Prostate gland (tissue), 2 donors: ENCODE data around the gene NBAS. TPM values are rescaled to one million over a fixed set of nuclear protein-coding genes. Genes with fewer than 3 reads are reported as not detected.

ENCODE experiments used
- DNase-seq: peaks from one replicate; pipeline ENCODE4 v3.0.0-alpha.2; 2019; ENCODE audit warnings: low spot score
- H3K27ac ChIP-seq, 2 donors: fragments of 200-600 bp; sonication (generic); 2 replicates each; pipeline ENCODE4 v1.5.1; 2017 to 2019
- H3K27me3 ChIP-seq: fragments of 200-600 bp; sonication (generic); replicated peaks from 2 replicates; pipeline ENCODE4 v1.5.1; 2019; ENCODE audit not compliant: insufficient read depth
- H3K36me3 ChIP-seq, 2 donors: fragments of 200-600 bp; sonication (generic); 1 replicate in 1 of 2; 2 replicates in 1 of 2; pipeline versions ENCODE4 v1.5.1 to v1.8.1; 2017 to 2019
- H3K4me1 ChIP-seq: fragments of 200-600 bp; sonication (generic); replicated peaks from 2 replicates; pipeline ENCODE4 v1.5.1; 2019
- H3K4me3 ChIP-seq, 2 donors: fragments of 200-600 bp; sonication (generic); 2 replicates each; pipeline ENCODE4 v1.5.1; 2017 to 2019
- H3K9me3 ChIP-seq: fragments of 200-600 bp; sonication (generic); 2 replicates; pipeline ENCODE4 v1.5.1; 2017
- POLR2A ChIP-seq: fragments of 450-650 bp; IDR thresholded peaks from one replicate; pipeline ENCODE4 v1.6.1; 2016; ENCODE audit warnings: antibody characterized with exemption, mild to moderate bottlenecking
- POLR2AphosphoS5 ChIP-seq: sonication (generic); formaldehyde crosslinking; IDR thresholded peaks from one replicate; pipeline ENCODE4 v1.6.1; 2017; ENCODE audit warnings: antibody characterized with exemption
- WGBS: methylation state at CpG from one replicate; pipeline ENCODE4 v1.1.5; 2018; 5-methylcytosine and 5-hydroxymethylcytosine counted together
- intact Hi-C: fragments of 100-400 bp; cut with DNase I; formaldehyde crosslinking; loops from one replicate; pipeline ENCODE4 v1.14.2; 2022
- total RNA-seq, 2 donors: library from RNA; depleted of rRNA; stranded (reverse); fragments of >200 nt; gene quantifications; one replicate each; pipeline ENCODE4 v1.1.0, GENCODE V29; 2016
- TF ChIP-seq, protein P1 (sequence below), 4 experiments: fragments of 200-600 bp in 2 of 4; fragments of 450-650 bp in 2 of 4; sonication (generic) in 2 of 4; IDR thresholded peaks; 1 replicate in 3 of 4; 2 replicates in 1 of 4; pipeline ENCODE4 v1.5.1; 2016 to 2019; ENCODE audit warnings: antibody characterized with exemption in 4 of 4, mild to moderate bottlenecking in 2 of 4, moderate library complexity in 2 of 4

Gene NBAS
- total RNA-seq, 2 donors from 2014 or later, result 34.8 to 55.0 TPM

- Histone ChIP-seq H3K4me1 (no peaks in the 10 kb centered on the region), H3K27ac (no peak overlapping the region), H3K4me3 (no peak overlapping the region), H3K27me3 (no peaks in the 10 kb centered on the region), H3K9me3 (no peaks in the 10 kb centered on the region), H3K36me3 (no peaks in the 10 kb centered on the region)
- intact Hi-C loops, result no loop called here
- no peak for DNase-seq
- TF ChIP-seq, protein P1, sequence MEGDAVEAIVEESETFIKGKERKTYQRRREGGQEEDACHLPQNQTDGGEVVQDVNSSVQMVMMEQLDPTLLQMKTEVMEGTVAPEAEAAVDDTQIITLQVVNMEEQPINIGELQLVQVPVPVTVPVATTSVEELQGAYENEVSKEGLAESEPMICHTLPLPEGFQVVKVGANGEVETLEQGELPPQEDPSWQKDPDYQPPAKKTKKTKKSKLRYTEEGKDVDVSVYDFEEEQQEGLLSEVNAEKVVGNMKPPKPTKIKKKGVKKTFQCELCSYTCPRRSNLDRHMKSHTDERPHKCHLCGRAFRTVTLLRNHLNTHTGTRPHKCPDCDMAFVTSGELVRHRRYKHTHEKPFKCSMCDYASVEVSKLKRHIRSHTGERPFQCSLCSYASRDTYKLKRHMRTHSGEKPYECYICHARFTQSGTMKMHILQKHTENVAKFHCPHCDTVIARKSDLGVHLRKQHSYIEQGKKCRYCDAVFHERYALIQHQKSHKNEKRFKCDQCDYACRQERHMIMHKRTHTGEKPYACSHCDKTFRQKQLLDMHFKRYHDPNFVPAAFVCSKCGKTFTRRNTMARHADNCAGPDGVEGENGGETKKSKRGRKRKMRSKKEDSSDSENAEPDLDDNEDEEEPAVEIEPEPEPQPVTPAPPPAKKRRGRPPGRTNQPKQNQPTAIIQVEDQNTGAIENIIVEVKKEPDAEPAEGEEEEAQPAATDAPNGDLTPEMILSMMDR (IDR thresholded peaks at IDR 0.05), result no peak
- TF ChIP-seq POLR2A (no peak), POLR2AphosphoS5 (no peak)
- 96% methylated on average over 4 of the region's 4 CpGs for WGBS
Observed at GRCh38 chr2:15492773-15493325, 68.3 kb downstream of the NBAS start.

DNA sequence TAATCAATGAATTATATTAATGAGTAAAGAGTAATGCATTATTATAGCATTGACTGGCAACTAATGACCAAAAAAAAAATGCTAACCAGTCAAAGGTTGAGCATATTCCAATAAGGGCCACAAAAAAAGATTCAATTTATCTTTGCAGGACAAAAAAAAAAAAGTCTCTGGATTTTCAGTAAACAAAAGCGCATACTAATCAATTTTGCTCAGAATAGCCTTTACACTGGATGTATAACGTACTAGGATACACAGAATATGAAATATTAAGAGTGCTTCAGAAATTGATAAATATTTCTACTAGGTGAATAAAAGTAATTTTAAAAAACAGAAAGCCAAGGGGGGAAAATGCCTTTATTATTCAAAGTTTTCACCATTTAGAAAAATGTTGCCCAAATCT lies 74.4 kb downstream of the NBAS start:
- H3K4me1 ChIP-seq, result no peaks in the 10 kb centered on the region
- WGBS, result 93% methylated on average over 2 of the region's 2 CpGs
- intact Hi-C loops, result no loop called here
- no peaks in the 10 kb centered on the region for H3K9me3 ChIP-seq
- H3K36me3 ChIP-seq, result no peaks in the 10 kb centered on the region
- TF ChIP-seq, protein P1 (IDR thresholded peaks at IDR 0.05), result no peak
- TF ChIP-seq POLR2AphosphoS5 (no peak), POLR2A (no peak)
- DNase-seq, result no peak
- H3K4me3 ChIP-seq, result no peak overlapping the region
- no peaks in the 10 kb centered on the region for H3K27me3 ChIP-seq
- H3K27ac ChIP-seq, result no peak overlapping the region

DNA sequence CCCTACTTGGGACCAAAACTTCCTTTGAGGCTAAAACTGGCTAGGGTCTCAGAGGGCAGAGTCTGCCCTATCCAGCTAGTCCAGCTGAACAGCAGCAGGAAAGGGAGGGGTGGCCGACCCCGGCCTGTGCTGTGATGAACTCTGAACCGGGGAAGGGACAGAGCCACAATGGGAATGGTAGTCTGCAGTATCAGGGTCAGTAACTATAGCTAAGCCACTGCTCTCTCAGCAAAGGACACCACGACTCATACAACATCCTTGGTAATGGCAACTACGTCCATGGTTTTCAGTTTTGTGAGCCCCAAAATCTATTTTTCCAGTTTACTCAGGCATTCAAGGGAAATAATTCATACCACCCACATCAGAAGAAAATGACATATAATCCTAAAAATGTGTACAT lies 75.2 kb downstream of the NBAS start:
- Histone ChIP-seq H3K27ac (no peak overlapping the region), H3K4me3 (no peak overlapping the region), H3K36me3 (no peaks in the 10 kb centered on the region), H3K27me3 (no peaks in the 10 kb centered on the region), H3K9me3 (no peaks in the 10 kb centered on the region), H3K4me1 (no peaks in the 10 kb centered on the region)
- intact Hi-C loops, result no loop called here
- no peak for DNase-seq
- TF ChIP-seq, protein P1 (IDR thresholded peaks at IDR 0.05), result no peak
- TF ChIP-seq POLR2A (no peak), POLR2AphosphoS5 (no peak)
- 90% methylated on average over 5 of the region's 5 CpGs for WGBS

DNA sequence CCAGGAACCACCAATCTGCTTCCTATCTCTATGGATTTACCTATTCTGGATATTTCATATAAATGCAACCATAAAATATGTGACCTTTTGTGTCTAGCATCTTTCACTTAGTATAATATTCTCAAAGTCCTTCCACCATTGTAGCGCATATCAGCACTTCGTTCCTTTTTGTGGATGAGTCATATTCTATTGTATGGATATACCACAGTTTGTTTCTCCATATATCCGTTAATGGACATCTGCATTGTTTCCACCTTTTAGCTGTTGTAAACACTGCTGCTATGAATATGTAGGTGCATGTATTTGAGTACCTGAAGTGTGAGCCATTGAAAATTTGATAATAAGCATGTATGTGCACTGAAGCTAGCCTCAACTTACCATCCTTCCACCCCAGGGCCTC lies 80.1 kb downstream of the NBAS start:
- Histone ChIP-seq H3K4me3 (no peak overlapping the region), H3K9me3 (no peaks in the 10 kb centered on the region), H3K27me3 (no peaks in the 10 kb centered on the region), H3K4me1 (no peaks in the 10 kb centered on the region), H3K36me3 (no peaks in the 10 kb centered on the region), H3K27ac (no peak overlapping the region)
- 94% methylated on average over 3 of the region's 3 CpGs for WGBS
- no peak for DNase-seq
- TF ChIP-seq POLR2A (no peak), POLR2AphosphoS5 (no peak)
- TF ChIP-seq, protein P1 (IDR thresholded peaks at IDR 0.05), result no peak
- intact Hi-C loops, result no loop called here

DNA sequence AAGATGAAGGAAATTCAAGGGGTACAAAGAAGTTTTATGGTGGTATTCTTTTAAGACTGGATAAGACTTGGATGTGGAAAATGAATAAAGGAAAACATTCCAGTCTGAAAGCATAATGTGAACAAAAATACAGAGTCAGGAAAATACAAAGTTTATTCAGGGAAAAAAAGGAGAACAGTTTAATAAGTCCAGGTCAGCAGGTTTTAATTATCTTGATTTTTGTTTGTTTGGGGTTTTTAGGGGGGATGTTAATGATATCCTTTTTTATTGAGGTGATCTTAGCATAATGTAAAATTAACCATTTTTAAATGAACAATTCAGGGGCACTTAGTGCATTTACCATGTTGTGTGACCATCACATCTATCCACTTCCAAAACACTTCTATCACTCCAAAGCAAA lies 80.6 kb downstream of the NBAS start:
- H3K36me3 ChIP-seq, result no peaks in the 10 kb centered on the region
- H3K27ac ChIP-seq, result no peak overlapping the region
- intact Hi-C loops, result no loop called here
- DNase-seq, result no peak
- no peak overlapping the region for H3K4me3 ChIP-seq
- TF ChIP-seq POLR2AphosphoS5 (no peak), POLR2A (no peak)
- TF ChIP-seq, protein P1 (IDR thresholded peaks at IDR 0.05), result no peak
- no peaks in the 10 kb centered on the region for H3K4me1 ChIP-seq
- no peaks in the 10 kb centered on the region for H3K27me3 ChIP-seq
- H3K9me3 ChIP-seq, result no peaks in the 10 kb centered on the region
